Bronchial epithelial cell (primary cell): ENCODE results near the gene IL36G. TPM values are rescaled to one million over a fixed set of nuclear protein-coding genes. Genes with fewer than 3 reads are reported as not detected.

ENCODE experiments used
- total RNA-seq: library from RNA; depleted of rRNA; stranded (reverse); fragments of >200 nt; gene quantifications from 2 replicates; pipeline ENCODE4 v1.2.1, GENCODE V29; 2014

IL36G gene
- total RNA-seq, 1 donor from 2014 or later: not detected

Other genes starting within 250 kb of the IL36G start
- gene CKAP2L, start 213.4 kb upstream of the IL36G start, total RNA-seq: 0.13 and 0.26 TPM in 2 replicates
- gene IL1A, start 193.5 kb upstream of the IL36G start, total RNA-seq: 53.5 and 82.7 TPM in 2 replicates
- 22.6 and 41.0 TPM in 2 replicates for gene IL1B, start 141.2 kb upstream of the IL36G start, total RNA-seq
- not detected in 2 replicates for gene IL37, start 66.8 kb upstream of the IL36G start, total RNA-seq
- gene IL36A, start 27.5 kb downstream of the IL36G start, total RNA-seq: 6.3 and 11.5 TPM in 2 replicates
- 0.13 TPM in 1 of 2 replicates, not detected in the other for gene IL36B, start 74.9 kb downstream of the IL36G start, total RNA-seq
- 1.1 and 1.9 TPM in 2 replicates for gene IL36RN, start 81.2 kb downstream of the IL36G start, total RNA-seq
- not detected in 2 replicates for gene IL1F10, start 90.0 kb downstream of the IL36G start, total RNA-seq
- gene IL1RN, start 149.6 kb downstream of the IL36G start, total RNA-seq: 71.9 and 113 TPM in 2 replicates
- gene PSD4, start 196.0 kb downstream of the IL36G start, total RNA-seq: 25.0 and 27.0 TPM in 2 replicates